ENCODE data around the gene SLC25A23. TPM values are rescaled to one million over a fixed set of nuclear protein-coding genes. Genes with fewer than 3 reads are reported as not detected.

Gene SLC25A23
- total and polyA plus RNA-seq, 2 of the 4 experiments (the other 2 are of a cell fraction) = 7.0 to 7.6 TPM

DNA sequence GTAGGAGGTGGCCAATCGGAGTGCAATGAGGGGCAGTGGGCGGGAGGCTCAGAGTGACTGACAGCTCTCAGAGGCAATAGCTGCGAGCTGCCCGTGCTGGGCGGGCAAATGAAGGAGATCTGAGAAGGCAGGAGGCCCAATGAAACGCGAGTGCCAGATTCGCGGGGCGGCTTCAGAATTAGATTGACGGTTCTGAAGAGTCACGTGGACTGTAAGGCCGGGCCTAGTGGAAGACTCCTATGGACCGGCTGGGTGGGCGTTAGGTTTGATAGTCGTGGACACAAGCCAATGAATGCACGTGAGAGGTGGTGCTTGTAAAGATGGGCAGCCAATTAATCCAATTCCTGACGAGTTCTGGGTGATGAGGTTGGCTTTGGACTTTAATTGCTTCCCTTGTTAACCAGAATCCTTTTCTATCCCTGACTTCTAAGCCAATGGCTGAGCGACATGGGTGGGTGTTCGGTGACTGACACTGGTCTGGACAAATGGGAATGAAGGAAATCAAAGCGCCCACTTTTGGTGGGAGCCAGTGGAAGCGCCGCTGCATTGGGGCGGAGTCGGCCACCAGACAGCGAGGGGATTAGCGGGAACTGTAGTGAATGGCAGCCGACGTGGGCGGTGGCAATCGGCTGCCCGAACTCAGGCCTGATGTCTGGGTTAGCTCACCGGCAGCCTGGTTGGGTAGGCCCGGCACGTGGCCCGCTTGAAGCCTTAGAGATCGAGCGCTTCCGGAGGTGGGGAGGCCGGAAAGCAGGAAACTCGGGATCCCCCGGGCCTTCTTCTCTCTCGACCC, 34.5 kb downstream of the SLC25A23 start:
- peak overlapping the region; percentile 86 for H4K91ac ChIP-seq (ENCODE audit: insufficient read depth, low read depth, low read length)
- dilution Hi-C loops (cut with HindIII; ENCODE audit: low sequenced_read_pairs, unreplicated experiment) = no loop called here
- 4% methylated on average over 18 of the region's 43 CpGs; no CpG with 5 or more reads in 1 of the 2 experiments for WGBS, 2 experiments (ENCODE audit: extremely low coverage in 2 of 2, insufficient read length in 1 of 2)
- peak overlapping the region; percentile 57 for H3K14ac ChIP-seq (replicated peaks; ENCODE audit: low read depth, low read length)
- H2BK20ac ChIP-seq (ENCODE audit: low read depth, low read length) = no peak overlapping the region; the same call in 1 of the 2 replicates
- H2BK120ac ChIP-seq (ENCODE audit: low read depth, low read length) = no peak overlapping the region; the same call in 1 of the 2 replicates
- CTCF ChIA-PET = interaction anchor here (0.5 to 0.6 kb wide), 2 partner anchors 15 to 21 kb away, joined by 3 to 6 read pairs; no protein-coding TSS in a partner anchor
- H3K9me1 ChIP-seq (ENCODE audit: insufficient read depth, low read length) = peaks cover 3% of the 10 kb centered on the region; the same call in 1 of the 2 replicates
- in situ Hi-C loops (cut with MboI; ENCODE audit: low sequenced_read_pairs) = no loop called here
- H2AK9ac ChIP-seq (replicated peaks; ENCODE audit: low read depth, low read length, poor library complexity) = peak overlapping the region; percentile 59
- peaks cover 7% of the 10 kb centered on the region; the same call in 1 of the 2 replicates for H3K27me3 ChIP-seq (ENCODE audit: control insufficient read depth, insufficient read depth, low read length)
- H4K20me1 ChIP-seq (ENCODE audit: insufficient read depth, low read length) = peaks cover 40% of the 10 kb centered on the region
- intact Hi-C loops (cut with micrococcal nuclease) = loop anchor here (2.0 kb wide), 1 partner anchor 312 kb away; the partner anchor contains the start of gene GPR108
- H3K4me2 ChIP-seq (ENCODE audit: low read depth, low read length) = no peak overlapping the region
- H3K4ac ChIP-seq (ENCODE audit: low read depth, low read length) = peak overlapping the region; percentile 76
- no peak overlapping the region for H2BK15ac ChIP-seq (ENCODE audit: low read depth, low read length)
- peak overlapping the region; percentile 16 for H2BK5ac ChIP-seq (ENCODE audit: low read depth, low read length, poor library complexity, severe bottlenecking)
- BruUV-seq (replicated peaks) = no TSS peak
- H3K18ac ChIP-seq (ENCODE audit: low read depth, low read length) = no peak overlapping the region; the same call in 1 of the 2 replicates
- no peak overlapping the region for H3K4me3 ChIP-seq (ENCODE audit: insufficient read depth, low read depth, low read length)
- peaks cover 0 to 29% of the 10 kb centered on the region in 2 experiments; a peak in 2 of 4 replicates for H3K79me1 ChIP-seq (ENCODE audit: low read depth in 1 of 2, low read length in 2 of 2)
- H2AK5ac ChIP-seq (ENCODE audit: low read depth, low read length) = no peak overlapping the region
- POLR2A ChIA-PET (ENCODE audit: unreplicated experiment) = interaction anchor here (0.6 kb wide), 1 partner anchor 71 kb away, joined by 4 read pairs; no protein-coding TSS in a partner anchor
- peaks cover 3% of the 10 kb centered on the region; the same call in 1 of the 2 replicates for H3K9me3 ChIP-seq (ENCODE audit: control insufficient read depth, insufficient read depth, low read length)
- H3K56ac ChIP-seq (ENCODE audit: extremely low read depth, insufficient read depth, low read length) = no peak overlapping the region
- ATAC-seq (ENCODE audit: low read depth) (peak; percentile 89), DNase-seq (peak; percentile 100)
- peak overlapping the region; percentile 97 to 100 for H4K8ac ChIP-seq (ENCODE audit: low read depth in 2 of 2, low read length in 2 of 2)
- peak overlapping the region; percentile 96 for H4K5ac ChIP-seq (ENCODE audit: low read depth, low read length)
- peak; percentile 99 for TF ChIP-seq FOS (IDR thresholded peaks at IDR 0.05; ENCODE audit: low read depth, low read length)
- TF ChIP-seq RFX5 (IDR thresholded peaks at IDR 0.05; ENCODE audit: low read depth, low read length) = no peak
- TF ChIP-seq POLR2A (IDR thresholded peaks at IDR 0.05; ENCODE audit: low read depth, low read length) = no peak
- peak; percentile 89 for TF ChIP-seq BHLHE40 (IDR thresholded peaks at IDR 0.05; ENCODE audit: low read depth, low read length)
- TF ChIP-seq, protein P1, sequence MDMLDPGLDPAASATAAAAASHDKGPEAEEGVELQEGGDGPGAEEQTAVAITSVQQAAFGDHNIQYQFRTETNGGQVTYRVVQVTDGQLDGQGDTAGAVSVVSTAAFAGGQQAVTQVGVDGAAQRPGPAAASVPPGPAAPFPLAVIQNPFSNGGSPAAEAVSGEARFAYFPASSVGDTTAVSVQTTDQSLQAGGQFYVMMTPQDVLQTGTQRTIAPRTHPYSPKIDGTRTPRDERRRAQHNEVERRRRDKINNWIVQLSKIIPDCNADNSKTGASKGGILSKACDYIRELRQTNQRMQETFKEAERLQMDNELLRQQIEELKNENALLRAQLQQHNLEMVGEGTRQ (IDR thresholded peaks at IDR 0.05; ENCODE audit: low read depth, low read length) = peak; percentile 97
- H3K9ac ChIP-seq (ENCODE audit: low read depth, low read length) = no peak overlapping the region
- H3K27ac ChIP-seq (ENCODE audit: insufficient read depth, low read length) = peak overlapping the region; percentile 40
- H2AFZ ChIP-seq (replicated peaks; ENCODE audit: low read length, poor library complexity) = peak overlapping the region; percentile 95
- peaks cover 14% of the 10 kb centered on the region for H3K36me3 ChIP-seq (ENCODE audit: control insufficient read depth, insufficient read depth, low read length)
- H3K4me1 ChIP-seq (ENCODE audit: control insufficient read depth, insufficient read depth, low read length) = peaks cover 2% of the 10 kb centered on the region; the same call in 1 of the 2 replicates
- no peak overlapping the region for H3K23ac ChIP-seq (ENCODE audit: low read depth, low read length)
